Stromal cell of bone marrow (primary cell): Measurements from ENCODE around the gene WDR48.

Experiments used
- DNase-seq: peaks from one replicate; pipeline ENCODE4 v3.0.0-alpha.2; 2012; ENCODE audit warnings: low read depth

WDR48 gene

GRCh38 chr3:39124876-39125840 lies 73.3 kb downstream of the WDR48 start:
- peak; percentile 17 for DNase-seq

DNA sequence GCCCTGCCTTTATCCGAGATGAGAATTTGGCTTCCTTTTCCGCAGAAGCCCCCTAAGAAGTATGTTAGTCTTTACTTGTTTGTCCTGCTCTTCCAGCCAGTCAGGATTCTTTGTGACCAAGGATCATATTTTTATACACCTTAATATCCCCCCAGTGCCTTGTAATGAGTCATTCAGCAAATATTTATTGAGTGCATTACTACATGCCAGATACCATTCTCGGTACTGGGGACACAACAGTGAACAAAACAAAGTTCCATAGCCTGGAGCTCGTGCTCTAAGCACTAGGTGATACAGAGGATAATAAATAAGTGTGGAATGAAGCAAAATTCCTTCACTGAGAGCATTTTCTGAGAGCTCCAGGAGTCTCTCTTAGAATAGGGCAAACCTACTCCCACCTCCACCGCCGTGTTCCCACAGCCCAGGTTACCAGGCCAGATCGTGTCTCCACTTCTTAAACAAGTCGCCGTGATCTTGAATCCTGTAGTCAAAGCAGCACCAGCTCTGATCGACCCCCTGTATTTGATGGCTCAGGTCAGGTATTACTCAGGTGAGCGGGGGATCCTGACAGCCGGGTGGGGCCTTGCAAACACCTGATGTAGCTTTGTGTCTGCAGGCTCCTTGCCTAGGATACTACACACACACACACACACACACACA lies 74.2 kb downstream of the WDR48 start:
- no peak for DNase-seq

GRCh38 chr3:39126532-39127071 lies 74.8 kb downstream of the WDR48 start:
- DNase-seq: peak; percentile 25

DNA sequence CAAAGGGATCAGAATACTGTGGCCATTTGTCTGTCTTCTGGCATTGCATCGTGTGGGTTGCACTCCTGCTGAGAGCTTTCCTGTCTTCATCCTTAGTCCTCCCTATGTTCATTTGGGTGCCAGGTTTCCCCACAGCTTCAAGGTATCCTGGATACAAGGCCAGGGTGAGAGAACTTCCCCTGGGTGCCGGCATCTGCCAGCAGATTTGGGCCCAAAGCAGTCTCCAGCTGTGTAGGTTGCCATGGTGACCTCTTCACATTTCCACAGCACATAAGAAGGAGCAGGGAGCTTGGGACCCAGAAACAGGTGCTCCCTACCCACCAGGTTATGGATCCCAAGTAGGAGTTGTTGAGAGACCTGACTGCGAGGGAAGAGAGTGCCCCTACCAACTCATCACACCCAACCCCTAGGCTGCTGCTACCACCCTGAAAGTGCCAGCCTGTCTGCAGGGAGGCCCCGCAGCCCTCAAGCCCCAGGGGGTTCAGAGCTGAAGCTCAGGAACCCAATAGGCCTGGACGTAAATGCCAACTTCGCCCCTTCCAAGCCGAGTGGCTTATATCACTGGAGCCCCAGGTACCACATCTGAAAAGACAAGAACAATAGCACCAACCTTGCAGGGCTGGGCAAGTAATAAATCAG lies 75.6 kb downstream of the WDR48 start:
- no peak for DNase-seq

DNA sequence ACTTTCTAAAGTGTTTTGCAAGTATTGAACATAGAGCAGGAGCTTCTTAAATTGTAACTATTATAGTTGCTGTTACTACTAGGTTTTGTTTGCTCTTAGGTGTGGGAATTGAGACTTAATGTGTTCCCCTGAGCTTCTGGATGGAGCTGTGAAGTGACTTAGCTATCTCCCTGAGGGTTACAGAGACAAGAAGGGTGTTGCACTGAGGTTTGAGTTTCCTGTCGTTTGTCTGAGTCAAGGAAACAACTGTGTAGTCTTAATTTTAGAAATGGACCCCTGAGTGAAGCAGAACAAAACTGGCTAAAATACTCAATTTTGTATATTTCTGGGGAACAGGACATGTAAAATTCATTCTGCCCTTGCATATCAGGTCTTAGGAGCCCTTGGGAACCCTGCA lies 76.1 kb downstream of the WDR48 start:
- DNase-seq: no peak

GRCh38 chr3:39128951-39129350 lies 77.1 kb downstream of the WDR48 start:
- no peak for DNase-seq

- no peak for DNase-seq
Measured at GRCh38 chr3:39130026-39130425, 78.2 kb downstream of the WDR48 start.

DNA sequence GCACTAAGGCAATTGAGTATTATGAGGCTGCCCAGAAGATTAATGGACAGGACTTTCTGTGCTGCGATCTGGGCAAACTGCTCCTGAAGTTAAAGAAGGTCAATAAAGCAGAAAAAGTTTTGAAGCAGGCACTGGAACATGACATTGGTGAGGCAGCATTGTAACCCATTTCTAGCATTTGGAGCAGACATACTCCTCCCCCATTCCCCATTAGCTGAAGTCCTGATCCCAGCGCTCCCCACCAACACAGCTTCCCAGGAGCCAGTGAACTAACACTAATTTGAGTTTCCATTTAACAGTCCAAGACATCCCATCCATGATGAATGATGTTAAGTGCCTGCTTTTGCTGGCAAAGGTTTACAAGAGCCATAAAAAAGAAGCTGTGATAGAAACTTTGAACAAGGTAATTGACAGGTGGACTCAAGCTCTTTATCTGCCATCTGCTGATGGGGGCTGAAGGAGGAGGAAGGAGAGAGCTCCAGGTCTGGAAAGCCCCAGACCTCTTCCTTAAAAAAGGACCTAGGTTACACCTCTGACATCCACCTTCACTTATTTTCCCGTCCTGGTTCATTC lies 79.0 kb downstream of the WDR48 start:
- no peak for DNase-seq

DNA sequence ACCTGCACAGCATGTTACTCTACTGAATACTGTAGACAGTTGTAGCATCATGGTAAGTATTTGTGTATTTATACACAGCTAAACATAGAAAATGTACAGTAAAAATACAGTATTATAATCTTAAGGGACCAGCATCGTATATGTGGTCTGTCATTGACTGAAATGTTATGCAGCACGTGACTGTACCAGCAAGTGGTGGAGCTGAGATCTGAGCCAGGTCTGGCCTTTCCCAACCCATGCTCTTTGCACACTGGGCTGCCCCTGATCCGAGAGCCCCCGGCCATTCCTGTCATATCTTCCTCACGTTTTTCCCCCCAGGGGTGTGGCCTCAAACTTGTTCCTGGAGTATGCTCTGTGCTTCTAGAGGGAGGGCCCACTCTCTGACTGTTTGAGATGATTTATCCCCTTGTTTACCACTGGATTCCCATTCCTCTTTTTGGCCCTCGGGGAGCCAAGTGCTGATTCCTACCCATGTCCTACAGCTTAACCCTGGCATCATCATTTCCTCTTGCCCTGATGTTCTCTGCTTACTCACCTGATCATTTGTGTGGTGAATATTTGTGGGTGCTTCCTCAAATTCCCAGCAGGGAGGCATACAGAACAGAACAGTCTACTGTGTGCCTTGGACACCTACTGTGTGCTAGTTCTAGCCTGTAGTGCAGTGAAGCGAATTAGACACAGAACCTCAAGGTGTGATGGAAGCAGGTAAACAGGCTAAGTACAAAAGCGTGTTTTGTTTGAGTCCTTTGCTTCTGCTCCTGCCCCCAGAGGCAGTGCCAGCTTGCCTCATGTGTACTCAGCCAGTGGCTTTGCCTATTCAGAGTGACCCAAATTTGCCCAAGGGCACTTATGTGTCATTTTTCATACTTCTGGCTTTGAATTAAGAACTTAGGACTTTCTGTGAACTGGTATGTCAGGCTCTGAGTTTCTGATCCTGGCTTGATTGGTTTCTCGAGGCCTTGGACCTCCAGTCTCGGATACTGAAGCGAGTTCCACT lies 80.6 kb downstream of the WDR48 start:
- DNase-seq: no peak

DNA sequence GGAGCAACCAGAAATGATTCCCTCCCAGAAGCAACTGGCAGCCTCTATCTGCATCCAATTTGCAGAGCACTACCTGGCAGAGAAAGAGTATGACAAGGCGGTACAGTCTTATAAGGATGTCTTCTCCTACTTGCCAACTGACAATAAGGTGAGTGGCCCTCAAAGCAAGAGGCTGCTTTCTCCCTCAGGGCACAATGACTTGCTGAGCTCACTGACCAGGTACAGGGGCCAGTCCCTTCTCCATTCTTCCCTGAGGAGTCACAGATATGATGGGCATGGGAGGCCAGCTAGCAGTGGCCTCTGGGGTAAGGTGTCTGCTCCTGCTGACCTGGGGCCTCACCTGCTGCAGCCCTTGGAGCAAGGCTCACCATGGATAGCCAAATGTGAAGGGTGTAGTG lies 81.3 kb downstream of the WDR48 start:
- DNase-seq: no peak

- no peak for DNase-seq
Measured at GRCh38 chr3:39133822-39134221, 82.0 kb downstream of the WDR48 start.

DNA sequence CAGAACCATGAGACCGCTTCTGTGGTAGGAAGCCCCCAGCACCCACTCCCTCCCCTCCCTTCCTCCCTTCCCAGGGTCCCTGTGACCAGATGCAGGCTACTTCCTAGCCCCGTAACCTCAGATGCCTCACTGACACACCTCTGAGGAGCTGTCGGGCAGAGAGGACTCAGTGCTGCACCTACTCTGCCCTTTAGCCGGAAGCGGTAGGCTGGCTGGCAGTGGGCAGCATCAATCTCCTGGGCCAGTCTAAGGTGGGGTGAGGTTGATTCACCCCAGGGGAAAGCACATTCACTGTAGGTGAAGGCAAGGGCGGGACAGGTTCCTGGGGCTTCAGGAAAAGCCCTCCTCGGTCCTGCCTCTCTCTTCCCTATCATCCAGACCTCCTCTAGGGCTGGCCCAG lies 82.5 kb downstream of the WDR48 start:
- DNase-seq: no peak

GRCh38 chr3:39135170-39135805 lies 83.5 kb downstream of the WDR48 start:
- no peak for DNase-seq

DNA sequence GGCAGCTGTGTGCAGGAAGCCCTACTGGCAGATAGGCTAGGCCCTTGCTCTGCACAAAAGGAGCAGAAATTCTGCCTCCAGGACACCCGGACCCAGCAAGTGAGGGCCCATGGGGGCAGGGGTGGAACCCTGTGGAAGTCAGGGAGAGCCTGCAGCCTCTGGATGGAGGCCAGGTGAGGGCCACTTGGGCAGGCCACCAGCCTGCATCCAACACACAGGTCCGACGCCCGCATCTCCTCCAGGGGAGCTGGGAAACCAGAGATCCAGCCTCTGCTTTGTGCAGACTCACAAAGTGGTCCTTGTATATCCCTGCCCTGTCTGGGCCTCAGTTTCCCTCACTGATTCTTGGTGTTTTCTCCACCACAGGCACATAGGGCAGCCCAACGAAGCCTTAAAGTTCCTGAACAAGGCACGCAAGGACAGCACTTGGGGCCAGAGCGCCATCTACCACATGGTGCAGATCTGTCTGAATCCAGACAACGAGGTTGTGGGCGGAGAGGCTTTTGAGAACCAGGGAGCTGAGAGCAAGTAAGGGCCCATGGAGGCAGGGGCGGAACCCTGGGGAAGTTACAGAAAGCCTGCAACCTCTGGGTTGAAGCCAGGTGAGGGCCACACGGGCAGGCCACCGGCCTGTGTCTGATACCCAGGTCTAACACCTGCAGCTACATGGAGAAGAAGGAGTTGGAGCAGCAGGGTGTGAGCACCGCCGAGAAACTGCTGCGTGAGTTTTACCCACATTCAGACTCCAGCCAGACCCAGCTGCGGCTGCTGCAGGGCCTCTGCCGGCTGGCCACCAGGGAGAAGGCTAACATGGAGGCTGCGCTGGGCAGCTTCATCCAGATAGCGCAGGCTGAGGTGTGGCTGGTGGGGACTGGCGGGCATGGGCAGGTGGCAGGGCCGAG lies 85.0 kb downstream of the WDR48 start:
- no peak for DNase-seq

DNA sequence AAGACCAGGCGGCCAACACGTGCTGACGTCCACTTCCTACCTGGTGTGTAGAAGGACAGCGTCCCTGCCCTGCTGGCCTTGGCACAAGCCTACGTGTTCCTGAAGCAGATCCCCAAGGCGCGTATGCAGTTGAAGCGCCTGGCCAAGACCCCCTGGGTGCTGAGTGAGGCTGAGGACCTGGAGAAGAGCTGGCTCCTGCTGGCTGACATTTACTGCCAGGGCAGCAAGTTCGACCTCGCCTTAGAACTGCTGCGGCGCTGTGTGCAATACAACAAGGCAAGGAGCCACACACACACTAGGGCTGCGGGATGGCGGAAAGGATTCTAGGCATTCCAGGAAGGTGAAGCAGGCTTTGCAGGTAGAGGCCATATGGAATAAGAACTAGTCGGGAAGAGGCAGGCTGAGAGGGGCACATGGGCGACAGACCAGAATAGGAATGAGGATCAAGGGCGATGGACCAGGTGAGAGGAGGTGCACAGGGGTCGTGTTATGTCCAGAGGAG lies 85.7 kb downstream of the WDR48 start:
- no peak for DNase-seq

GRCh38 chr3:39137991-39138803 lies 86.4 kb downstream of the WDR48 start:
- DNase-seq: no peak

DNA sequence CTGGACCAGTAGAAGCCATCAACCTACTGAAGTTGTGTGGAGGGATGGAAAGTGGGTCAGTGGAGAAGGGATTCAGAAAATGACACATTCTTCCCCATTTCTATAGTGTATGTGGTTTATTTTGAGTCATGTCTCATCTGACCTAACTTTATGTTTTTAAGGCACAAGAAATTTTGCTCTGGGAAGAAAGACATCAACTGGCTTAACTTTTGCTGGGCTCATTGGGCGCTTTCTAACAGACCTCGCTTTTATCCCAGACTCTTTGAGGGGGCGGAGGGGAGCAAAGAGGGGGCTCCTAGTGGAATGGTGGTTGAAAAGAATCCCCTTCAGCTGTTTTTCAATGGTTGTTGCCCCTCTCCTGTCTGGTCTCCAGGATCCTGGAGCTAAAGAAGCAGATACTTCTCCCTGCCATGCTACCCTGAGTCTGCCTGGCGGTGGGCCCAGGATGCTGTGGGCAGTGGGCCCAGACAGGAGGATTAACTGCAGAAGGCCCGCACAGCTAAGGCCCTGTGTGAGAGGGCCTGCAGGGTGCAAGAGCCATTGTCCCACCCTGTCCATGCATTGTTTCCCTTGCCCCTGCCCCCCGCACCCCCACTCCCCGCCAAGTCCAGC lies 87.1 kb downstream of the WDR48 start:
- no peak for DNase-seq

DNA sequence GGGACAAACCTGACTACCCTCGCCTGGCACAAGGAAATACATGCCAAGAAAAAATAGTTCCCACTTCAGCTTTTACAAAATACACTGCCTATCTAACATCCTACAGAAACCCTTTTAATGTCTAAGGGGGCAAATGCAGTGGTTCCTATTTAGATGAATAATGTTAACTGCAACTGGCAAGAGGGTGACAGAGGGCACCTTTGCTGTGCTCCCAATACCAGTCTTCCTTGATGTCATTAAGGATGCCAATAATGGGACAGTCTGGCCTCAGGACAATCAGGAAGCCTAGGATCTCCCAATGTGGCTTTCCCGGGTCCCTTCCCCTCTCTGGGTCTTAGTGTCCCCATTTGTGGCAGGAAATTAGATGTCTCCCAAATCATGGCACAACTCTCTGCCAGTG lies 87.6 kb downstream of the WDR48 start:
- no peak for DNase-seq
